Measurements from ENCODE around the gene HOMER2.

HOMER2 gene

DNA sequence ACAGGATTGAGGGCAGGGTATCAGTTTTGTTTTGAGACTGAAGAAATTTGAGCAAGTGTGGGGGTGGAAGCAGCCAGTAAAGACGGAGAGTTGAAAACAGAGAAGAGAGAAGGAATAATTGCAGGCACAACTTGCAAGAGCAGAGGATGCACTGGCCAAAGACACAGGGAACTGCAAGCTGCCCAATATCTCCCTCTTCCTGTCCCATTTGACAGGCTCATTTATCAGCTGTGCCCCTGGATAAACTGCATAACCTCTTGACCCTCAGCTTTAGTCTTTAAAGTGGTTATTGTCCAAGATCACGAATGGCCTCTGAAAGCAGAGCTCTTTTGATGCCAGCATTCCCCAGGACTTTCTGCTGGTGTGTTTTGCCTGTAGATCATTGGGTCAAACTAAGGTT, 28.5 kb upstream of the HOMER2 start:
- no peak overlapping the region for H3K4me3 ChIP-seq
- peaks cover 0 to 5% (median 4%) of the 10 kb centered on the region in 4 donors for H3K4me1 ChIP-seq
- H3K27ac ChIP-seq = no peak overlapping the region
- TF ChIP-seq, protein P1, sequence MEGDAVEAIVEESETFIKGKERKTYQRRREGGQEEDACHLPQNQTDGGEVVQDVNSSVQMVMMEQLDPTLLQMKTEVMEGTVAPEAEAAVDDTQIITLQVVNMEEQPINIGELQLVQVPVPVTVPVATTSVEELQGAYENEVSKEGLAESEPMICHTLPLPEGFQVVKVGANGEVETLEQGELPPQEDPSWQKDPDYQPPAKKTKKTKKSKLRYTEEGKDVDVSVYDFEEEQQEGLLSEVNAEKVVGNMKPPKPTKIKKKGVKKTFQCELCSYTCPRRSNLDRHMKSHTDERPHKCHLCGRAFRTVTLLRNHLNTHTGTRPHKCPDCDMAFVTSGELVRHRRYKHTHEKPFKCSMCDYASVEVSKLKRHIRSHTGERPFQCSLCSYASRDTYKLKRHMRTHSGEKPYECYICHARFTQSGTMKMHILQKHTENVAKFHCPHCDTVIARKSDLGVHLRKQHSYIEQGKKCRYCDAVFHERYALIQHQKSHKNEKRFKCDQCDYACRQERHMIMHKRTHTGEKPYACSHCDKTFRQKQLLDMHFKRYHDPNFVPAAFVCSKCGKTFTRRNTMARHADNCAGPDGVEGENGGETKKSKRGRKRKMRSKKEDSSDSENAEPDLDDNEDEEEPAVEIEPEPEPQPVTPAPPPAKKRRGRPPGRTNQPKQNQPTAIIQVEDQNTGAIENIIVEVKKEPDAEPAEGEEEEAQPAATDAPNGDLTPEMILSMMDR (IDR thresholded peaks at IDR 0.05) = no peak
- intact Hi-C loops (cut with DNase I; ENCODE audit: low total_unique reads) = no loop called here
- H3K9me3 ChIP-seq = no peaks in the 10 kb centered on the region
- no peak for DNase-seq
- H3K27me3 ChIP-seq = no peaks in the 10 kb centered on the region
- H3K36me3 ChIP-seq = no peaks in the 10 kb centered on the region

DNA sequence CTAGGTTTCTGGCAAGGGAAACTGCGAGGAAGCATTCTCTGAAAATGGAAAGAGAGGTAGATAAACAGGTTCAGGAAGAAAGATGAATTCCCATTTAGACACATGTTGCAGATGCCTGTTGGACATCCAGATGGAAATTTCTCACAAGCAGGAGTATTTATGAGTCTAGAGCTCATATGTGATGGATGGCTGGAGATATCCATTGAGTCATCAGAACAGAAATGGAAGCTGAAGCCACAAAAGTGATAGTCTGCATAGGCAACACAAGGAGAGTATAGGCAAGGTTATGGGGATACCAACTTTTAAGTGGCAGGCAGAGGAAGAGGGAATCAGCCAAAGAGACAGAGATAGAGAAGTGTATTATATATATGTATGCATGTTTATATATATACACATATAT, 27.2 kb upstream of the HOMER2 start:
- Histone ChIP-seq H3K9me3 (no peaks in the 10 kb centered on the region), H3K4me1 (no peaks in the 10 kb centered on the region), H3K4me3 (no peak overlapping the region), H3K36me3 (no peaks in the 10 kb centered on the region), H3K27ac (no peak overlapping the region), H3K27me3 (no peaks in the 10 kb centered on the region)
- DNase-seq = no peak
- TF ChIP-seq, protein P1 (IDR thresholded peaks at IDR 0.05) = no peak
- intact Hi-C loops (cut with DNase I; ENCODE audit: low total_unique reads) = no loop called here

DNA sequence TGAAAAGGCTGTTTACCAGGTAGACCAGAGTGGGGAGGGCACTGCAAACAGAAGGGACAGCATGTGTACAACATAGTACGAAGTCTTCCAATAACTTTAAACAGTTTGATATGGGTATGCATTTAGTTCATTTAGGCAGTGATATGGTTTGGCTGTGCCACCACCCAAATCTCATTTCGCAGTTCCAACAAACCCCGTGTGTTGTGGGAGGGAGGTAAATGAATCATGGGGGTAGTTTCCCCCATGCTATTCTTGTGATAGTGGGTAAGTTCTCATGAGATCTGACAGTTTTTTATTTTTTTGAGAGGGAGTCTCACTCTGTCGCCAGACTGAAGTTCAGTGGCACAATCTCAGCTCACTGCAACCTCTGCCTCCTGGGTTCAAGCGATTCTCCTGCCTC, 25.9 kb upstream of the HOMER2 start:
- Histone ChIP-seq H3K9me3 (no peaks in the 10 kb centered on the region), H3K27ac (no peak overlapping the region), H3K4me3 (no peak overlapping the region), H3K36me3 (no peaks in the 10 kb centered on the region), H3K27me3 (no peaks in the 10 kb centered on the region), H3K4me1 (no peaks in the 10 kb centered on the region)
- DNase-seq = no peak
- intact Hi-C loops (cut with DNase I; ENCODE audit: low total_unique reads) = no loop called here
- TF ChIP-seq, protein P1 (IDR thresholded peaks at IDR 0.05) = no peak

DNA sequence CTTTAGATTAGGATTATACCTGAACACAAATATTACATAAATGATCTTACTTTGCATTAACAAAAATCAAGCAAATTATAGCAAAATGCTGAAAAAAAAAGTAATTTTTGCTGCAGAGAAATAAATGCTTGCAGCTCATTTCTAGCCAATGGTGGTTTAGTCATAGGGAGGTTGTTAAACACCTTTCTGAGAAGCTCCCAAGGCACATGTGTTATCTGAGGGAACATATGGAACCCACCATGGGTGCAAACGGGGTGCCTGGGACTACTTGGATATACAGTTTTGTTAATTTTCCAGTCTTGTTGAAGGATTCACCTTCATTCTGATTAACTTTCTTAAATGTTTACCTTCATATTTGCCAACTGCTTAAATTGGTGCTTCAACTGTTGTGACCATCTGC, 24.6 kb upstream of the HOMER2 start:
- H3K27ac ChIP-seq = no peak overlapping the region
- H3K4me3 ChIP-seq = no peak overlapping the region
- no peak for DNase-seq
- intact Hi-C loops (cut with DNase I; ENCODE audit: low total_unique reads) = no loop called here
- no peaks in the 10 kb centered on the region for H3K27me3 ChIP-seq
- H3K36me3 ChIP-seq = no peaks in the 10 kb centered on the region
- no peaks in the 10 kb centered on the region for H3K4me1 ChIP-seq
- TF ChIP-seq, protein P1 (IDR thresholded peaks at IDR 0.05) = no peak
- no peaks in the 10 kb centered on the region for H3K9me3 ChIP-seq

DNA sequence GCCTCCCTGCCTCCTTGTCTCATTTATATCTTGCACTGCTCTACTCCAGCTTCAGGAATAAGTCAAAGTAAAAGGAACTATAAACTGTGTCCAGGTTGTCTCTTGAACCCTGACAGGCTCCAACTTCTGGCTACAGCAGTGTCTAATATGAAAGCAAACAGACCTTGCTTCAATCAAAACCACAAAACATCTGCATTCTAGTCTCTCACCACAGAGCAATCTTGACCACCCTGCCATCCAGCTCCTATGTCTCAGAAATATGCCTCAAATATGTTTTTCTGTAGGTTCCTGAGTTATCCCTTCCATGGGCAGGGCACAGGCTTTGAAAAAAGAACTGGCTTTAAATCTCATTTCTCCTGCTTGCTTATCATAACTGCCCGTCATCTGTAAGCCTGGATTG, 20.5 kb upstream of the HOMER2 start:
- no peak for DNase-seq
- TF ChIP-seq, protein P1 (IDR thresholded peaks at IDR 0.05) = no peak
- intact Hi-C loops (cut with DNase I; ENCODE audit: low total_unique reads) = no loop called here

More for the DNA sequence above, 20.5 kb upstream of the HOMER2 start:
- Histone ChIP-seq H3K9me3 (no peaks in the 10 kb centered on the region), H3K36me3 (no peaks in the 10 kb centered on the region), H3K27ac (no peak overlapping the region), H3K27me3 (no peaks in the 10 kb centered on the region), H3K4me1 (no peaks in the 10 kb centered on the region), H3K4me3 (no peak overlapping the region)
